ACC112 (cell line): ENCODE results near the gene CEACAM16.
"Not testable (repeated sequence)": the region's sequence is repeated elsewhere in the genome, so short reads cannot be mapped to it uniquely, and the experiment has no call there.

ENCODE experiments used
- H2AFZ ChIP-seq: fragments of 200-600 bp; sonication (generic); one replicate; pipeline ENCODE4 v1.6.0; 2017; ENCODE audit warnings: antibody characterized with exemption, low read length; ENCODE audit not compliant: unreplicated experiment
- H3K27ac ChIP-seq: fragments of 200-600 bp; sonication (generic); 2 replicates; pipeline ENCODE4 v1.5.1; 2014; ENCODE audit warnings: low read depth, mild to moderate bottlenecking, antibody characterized with exemption, low read length, moderate library complexity
- H3K27me3 ChIP-seq: fragments of 200-600 bp; sonication (generic); 2 replicates; pipeline ENCODE4 v1.6.1; 2014; ENCODE audit warnings: mild to moderate bottlenecking, antibody characterized with exemption, low read length, moderate library complexity, mixed read lengths; ENCODE audit not compliant: insufficient read depth
- H3K36me3 ChIP-seq: fragments of 200-600 bp; sonication (generic); 2 replicates; pipeline ENCODE4 v1.6.1; 2016; ENCODE audit warnings: mild to moderate bottlenecking, antibody characterized with exemption, low read length, moderate library complexity, mixed read lengths; ENCODE audit not compliant: insufficient read depth
- H3K4me1 ChIP-seq: fragments of 200-600 bp; sonication (generic); one replicate; pipeline ENCODE4 v1.6.1; 2016; ENCODE audit warnings: low read length, mixed read lengths; ENCODE audit not compliant: insufficient read depth, unreplicated experiment, control insufficient read depth
- H3K4me3 ChIP-seq: fragments of 200-600 bp; sonication (generic); 2 replicates; pipeline ENCODE4 v1.5.1; 2014; ENCODE audit warnings: mild to moderate bottlenecking, low read depth, low read length
- H3K79me2 ChIP-seq: fragments of 200-600 bp; sonication (generic); one replicate; pipeline ENCODE4 v1.6.0; 2016; ENCODE audit warnings: low read length; ENCODE audit not compliant: control insufficient read depth, unreplicated experiment, insufficient read depth

Gene CEACAM16

GRCh38 chr19:44662691-44663385 is 36.1 kb upstream of the CEACAM16 start:
- no peak overlapping the region for H3K27ac ChIP-seq
- H3K36me3 ChIP-seq, result peaks cover 18% of the 10 kb centered on the region; the same call in 1 of the 2 replicates
- no peaks in the 10 kb centered on the region for H3K4me1 ChIP-seq
- H3K27me3 ChIP-seq, result no peaks in the 10 kb centered on the region
- H3K4me3 ChIP-seq, result no peak overlapping the region
- no peak overlapping the region for H2AFZ ChIP-seq
- H3K79me2 ChIP-seq, result no peaks in the 10 kb centered on the region

- no peak overlapping the region for H2AFZ ChIP-seq
- H3K27ac ChIP-seq, result no peak overlapping the region
- no peaks in the 10 kb centered on the region for H3K79me2 ChIP-seq
- H3K36me3 ChIP-seq, result peaks cover 8% of the 10 kb centered on the region; the same call in 1 of the 2 replicates
- no peaks in the 10 kb centered on the region for H3K4me1 ChIP-seq
- no peak overlapping the region for H3K4me3 ChIP-seq
- no peaks in the 10 kb centered on the region for H3K27me3 ChIP-seq
Observed at GRCh38 chr19:44663996-44664395, 35.0 kb upstream of the CEACAM16 start.

- Histone ChIP-seq H3K4me3 (no peak overlapping the region), H3K27ac (no peak overlapping the region), H3K27me3 (no peaks in the 10 kb centered on the region), H2AFZ (no peak overlapping the region), H3K36me3 (peaks cover 8% of the 10 kb centered on the region; the same call in 1 of the 2 replicates), H3K79me2 (no peaks in the 10 kb centered on the region), H3K4me1 (no peaks in the 10 kb centered on the region)
Observed at GRCh38 chr19:44664976-44665375, 34.0 kb upstream of the CEACAM16 start.

- Histone ChIP-seq H3K36me3 (0 out of 2 replicates have a peak, but pooled peaks cover 1% of the 10 kb centered on the region), H3K4me1 (no peaks in the 10 kb centered on the region), H3K27ac (no peak overlapping the region), H2AFZ (no peak overlapping the region), H3K79me2 (no peaks in the 10 kb centered on the region), H3K4me3 (no peak overlapping the region), H3K27me3 (no peaks in the 10 kb centered on the region)
Observed at GRCh38 chr19:44666852-44667556, 31.9 kb upstream of the CEACAM16 start.

- H3K27ac ChIP-seq, result no peak overlapping the region
- H3K4me1 ChIP-seq, result no peaks in the 10 kb centered on the region
- no peak overlapping the region for H3K4me3 ChIP-seq
- H3K79me2 ChIP-seq, result no peaks in the 10 kb centered on the region
- H2AFZ ChIP-seq, result no peak overlapping the region
- H3K36me3 ChIP-seq, result no peaks in the 10 kb centered on the region
- no peaks in the 10 kb centered on the region for H3K27me3 ChIP-seq
Observed at GRCh38 chr19:44668985-44669764, 29.8 kb upstream of the CEACAM16 start.

- not testable (repeated sequence) for H3K27me3 ChIP-seq, H3K36me3 ChIP-seq, H2AFZ ChIP-seq, H3K4me1 ChIP-seq, H3K79me2 ChIP-seq, H3K27ac ChIP-seq, H3K4me3 ChIP-seq
Observed at GRCh38 chr19:44670027-44670426, 28.9 kb upstream of the CEACAM16 start.

GRCh38 chr19:44671400-44671799 is 27.6 kb upstream of the CEACAM16 start, which contains the start of gene CEACAM19:
Gene CEACAM19, plus strand, starts transcription at chr19:44671482. Its CDS starts 450 bp downstream, at chr19:44671932.
- H3K36me3 ChIP-seq, result no peaks in the 10 kb centered on the region
- H3K4me3 ChIP-seq, result no peak within 1 kb of the TSS
- H2AFZ ChIP-seq, result no peak within 1 kb of the TSS
- H3K4me1 ChIP-seq, result no peaks in the 10 kb centered on the region
- H3K79me2 ChIP-seq, result no peaks in the 10 kb centered on the region
- no peaks in the 10 kb centered on the region for H3K27me3 ChIP-seq
- H3K27ac ChIP-seq, result no peak within 1 kb of the TSS

- no peak overlapping the region for H2AFZ ChIP-seq
- H3K4me1 ChIP-seq, result peaks cover 4% of the 10 kb centered on the region
- no peaks in the 10 kb centered on the region for H3K79me2 ChIP-seq
- no peak overlapping the region for H3K4me3 ChIP-seq
- H3K27ac ChIP-seq, result no peak overlapping the region
- no peaks in the 10 kb centered on the region for H3K27me3 ChIP-seq
- no peaks in the 10 kb centered on the region for H3K36me3 ChIP-seq
Observed at GRCh38 chr19:44672226-44672625, 26.7 kb upstream of the CEACAM16 start.

GRCh38 chr19:44673510-44673909 is 25.4 kb upstream of the CEACAM16 start:
- Histone ChIP-seq H3K27me3 (no peaks in the 10 kb centered on the region), H3K79me2 (no peaks in the 10 kb centered on the region), H3K4me3 (no peak overlapping the region)

GRCh38 chr19:44675521-44675920 is 23.4 kb upstream of the CEACAM16 start:
- H3K27me3 ChIP-seq, result no peaks in the 10 kb centered on the region
- H3K36me3 ChIP-seq, result no peaks in the 10 kb centered on the region
- H3K79me2 ChIP-seq, result no peaks in the 10 kb centered on the region
- H3K4me1 ChIP-seq, result peaks cover 7% of the 10 kb centered on the region
- no peak overlapping the region for H3K4me3 ChIP-seq
- H3K27ac ChIP-seq, result no peak overlapping the region
- no peak overlapping the region for H2AFZ ChIP-seq

More at GRCh38 chr19:44673510-44673909, 25.4 kb upstream of the CEACAM16 start:
- Histone ChIP-seq H3K27ac (no peak overlapping the region), H3K4me1 (peaks cover 7% of the 10 kb centered on the region), H2AFZ (no peak overlapping the region), H3K36me3 (no peaks in the 10 kb centered on the region)
